Gastroesophageal sphincter (tissue), 4 donors: ENCODE measurements around the gene FMN2. TPM values are rescaled to one million over a fixed set of nuclear protein-coding genes. Genes with fewer than 3 reads are reported as not detected.
A peak's percentile ranks its signal among the peaks of the same experiment; 100 is the strongest.

Experiments used
- ATAC-seq: fragments of 150-250 bp; one replicate; pipeline ENCODE4 v1.9.1; 2016; ENCODE audit warnings: mild to moderate bottlenecking, moderate library complexity
- H3K27ac ChIP-seq, 4 donors: fragments of 200-600 bp; sonication (generic) in 3 of 4; 1 replicate in 3 of 4; 2 replicates in 1 of 4; pipeline ENCODE4 v1.5.1; 2016 to 2019
- H3K27me3 ChIP-seq: fragments of 200-600 bp; sonication (generic); one replicate; pipeline ENCODE4 v1.5.1; 2019
- H3K36me3 ChIP-seq, 2 donors: fragments of 200-600 bp; sonication (generic); one replicate each; pipeline ENCODE4 v1.5.1; 2019; ENCODE audit warnings: control low read depth in 1 of 2
- H3K4me1 ChIP-seq, 3 donors: fragments of 200-600 bp; sonication (generic); 1 replicate in 2 of 3; 2 replicates in 1 of 3; pipeline ENCODE4 v1.5.1; 2016 to 2019; ENCODE audit warnings: control low read depth in 2 of 3
- H3K4me3 ChIP-seq, 2 donors: fragments of 200-600 bp; sonication (generic); one replicate each; pipeline ENCODE4 v1.5.1; 2019; ENCODE audit warnings: mild to moderate bottlenecking in 1 of 2, moderate library complexity in 1 of 2
- H3K9me3 ChIP-seq, 3 donors: fragments of 200-600 bp; sonication (generic); one replicate each; pipeline ENCODE4 v1.5.1; 2017 to 2019; ENCODE audit warnings: control low read depth in 2 of 3
- EP300 ChIP-seq: sonication (generic); formaldehyde crosslinking; IDR thresholded peaks from one replicate; pipeline ENCODE4 v1.6.1; 2017; ENCODE audit warnings: antibody characterized with exemption, mild to moderate bottlenecking
- POLR2A ChIP-seq, 2 donors: fragments of 450-650 bp; IDR thresholded peaks; one replicate each; pipeline ENCODE4 v1.6.1; 2017; ENCODE audit warnings: antibody characterized with exemption in 2 of 2, mild to moderate bottlenecking in 2 of 2, moderate library complexity in 1 of 2
- POLR2AphosphoS5 ChIP-seq: sonication (generic); formaldehyde crosslinking; IDR thresholded peaks from one replicate; pipeline ENCODE4 v1.6.1; 2017; ENCODE audit warnings: antibody characterized with exemption
- WGBS, 2 donors: methylation state at CpG; one replicate each; pipeline ENCODE4 v1.1.5; 2018; ENCODE audit warnings: low coverage in 1 of 2; 5-methylcytosine and 5-hydroxymethylcytosine counted together
- total RNA-seq, 4 donors: library from RNA; depleted of rRNA; stranded (reverse); fragments of >200 nt; gene quantifications; one replicate each; pipeline ENCODE4 v1.1.0, GENCODE V29; 2016
- TF ChIP-seq, protein P1 (sequence below), 4 experiments: fragments of 200-600 bp in 2 of 4; fragments of 450-650 bp in 2 of 4; sonication (generic) in 1 of 4; IDR thresholded peaks; one replicate each; pipeline ENCODE4 v1.5.1; 2017 to 2019; ENCODE audit warnings: antibody characterized with exemption in 4 of 4, mild to moderate bottlenecking in 2 of 4, moderate library complexity in 2 of 4

Gene FMN2
- total RNA-seq, 4 donors from 2014 or later: 0.27 to 8.6 (median 2.7) TPM

GRCh38 chr1:240094041-240094722 is 2.5 kb downstream of the FMN2 start:
- peaks cover 0 to 29% (median 18%) of the 10 kb centered on the region in 3 donors for H3K4me1 ChIP-seq
- H3K9me3 ChIP-seq: no peaks in the 10 kb centered on the region
- H3K27ac ChIP-seq: no peak overlapping the region
- H3K27me3 ChIP-seq: peaks cover 60% of the 10 kb centered on the region
- H3K36me3 ChIP-seq: no peaks in the 10 kb centered on the region
- TF ChIP-seq POLR2A (IDR thresholded peaks at IDR 0.05) (no peak), EP300 (no peak), POLR2AphosphoS5 (no peak)
- TF ChIP-seq, protein P1, sequence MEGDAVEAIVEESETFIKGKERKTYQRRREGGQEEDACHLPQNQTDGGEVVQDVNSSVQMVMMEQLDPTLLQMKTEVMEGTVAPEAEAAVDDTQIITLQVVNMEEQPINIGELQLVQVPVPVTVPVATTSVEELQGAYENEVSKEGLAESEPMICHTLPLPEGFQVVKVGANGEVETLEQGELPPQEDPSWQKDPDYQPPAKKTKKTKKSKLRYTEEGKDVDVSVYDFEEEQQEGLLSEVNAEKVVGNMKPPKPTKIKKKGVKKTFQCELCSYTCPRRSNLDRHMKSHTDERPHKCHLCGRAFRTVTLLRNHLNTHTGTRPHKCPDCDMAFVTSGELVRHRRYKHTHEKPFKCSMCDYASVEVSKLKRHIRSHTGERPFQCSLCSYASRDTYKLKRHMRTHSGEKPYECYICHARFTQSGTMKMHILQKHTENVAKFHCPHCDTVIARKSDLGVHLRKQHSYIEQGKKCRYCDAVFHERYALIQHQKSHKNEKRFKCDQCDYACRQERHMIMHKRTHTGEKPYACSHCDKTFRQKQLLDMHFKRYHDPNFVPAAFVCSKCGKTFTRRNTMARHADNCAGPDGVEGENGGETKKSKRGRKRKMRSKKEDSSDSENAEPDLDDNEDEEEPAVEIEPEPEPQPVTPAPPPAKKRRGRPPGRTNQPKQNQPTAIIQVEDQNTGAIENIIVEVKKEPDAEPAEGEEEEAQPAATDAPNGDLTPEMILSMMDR (IDR thresholded peaks at IDR 0.05): no peak
- ATAC-seq: no peak
- H3K4me3 ChIP-seq: peak overlapping the region in 1 of 2 donors; percentile 58
- WGBS, 2 donors: 83 to 87% methylated on average over 13 to 14 of the region's 14 CpGs

GRCh38 chr1:240096974-240097373 is 5.3 kb downstream of the FMN2 start:
- no peak for ATAC-seq
- H3K4me1 ChIP-seq: peaks cover 0 to 21% (median 14%) of the 10 kb centered on the region in 3 donors
- TF ChIP-seq POLR2A (IDR thresholded peaks at IDR 0.05): no peak
- no peak for TF ChIP-seq POLR2AphosphoS5
- no peak for TF ChIP-seq EP300
- TF ChIP-seq, protein P1 (IDR thresholded peaks at IDR 0.05): no peak

GRCh38 chr1:240098534-240098933 is 6.9 kb downstream of the FMN2 start:
- no peak for ATAC-seq
- H3K27ac ChIP-seq: no peak overlapping the region

More at GRCh38 chr1:240096974-240097373, 5.3 kb downstream of the FMN2 start:
- 76 to 78% methylated on average over 4 of the region's 4 CpGs for WGBS, 2 donors
- no peak overlapping the region for H3K27ac ChIP-seq
- H3K36me3 ChIP-seq: no peaks in the 10 kb centered on the region
- no peak overlapping the region for H3K4me3 ChIP-seq
- H3K9me3 ChIP-seq: no peaks in the 10 kb centered on the region
- peaks cover 36% of the 10 kb centered on the region for H3K27me3 ChIP-seq

GRCh38 chr1:240099329-240099728 is 7.6 kb downstream of the FMN2 start:
- no peak for ATAC-seq
- TF ChIP-seq, protein P1 (IDR thresholded peaks at IDR 0.05): no peak
- TF ChIP-seq EP300 (no peak), POLR2A (IDR thresholded peaks at IDR 0.05) (no peak), POLR2AphosphoS5 (no peak)
- Histone ChIP-seq H3K36me3 (no peaks in the 10 kb centered on the region), H3K27me3 (peaks cover 13% of the 10 kb centered on the region), H3K4me1 (no peaks in the 10 kb centered on the region), H3K27ac (no peak overlapping the region), H3K4me3 (no peak overlapping the region), H3K9me3 (no peaks in the 10 kb centered on the region)
- 58 to 59% methylated on average over 5 of the region's 5 CpGs for WGBS, 2 donors

More at GRCh38 chr1:240098534-240098933, 6.9 kb downstream of the FMN2 start:
- Histone ChIP-seq H3K4me3 (no peak overlapping the region), H3K9me3 (no peaks in the 10 kb centered on the region), H3K36me3 (no peaks in the 10 kb centered on the region), H3K4me1 (peaks cover 0 to 5% (median 2%) of the 10 kb centered on the region in 3 donors), H3K27me3 (peaks cover 21% of the 10 kb centered on the region)
- TF ChIP-seq POLR2A (IDR thresholded peaks at IDR 0.05) (no peak), POLR2AphosphoS5 (no peak), EP300 (no peak)
- TF ChIP-seq, protein P1 (IDR thresholded peaks at IDR 0.05): no peak
- WGBS, 2 donors: 85 to 94% methylated on average over 4 to 6 of the region's 6 CpGs

GRCh38 chr1:240099748-240100147 is 8.1 kb downstream of the FMN2 start:
- TF ChIP-seq EP300 (no peak), POLR2AphosphoS5 (no peak)
- Histone ChIP-seq H3K27ac (no peak overlapping the region), H3K36me3 (no peaks in the 10 kb centered on the region), H3K4me1 (no peaks in the 10 kb centered on the region), H3K4me3 (no peak overlapping the region), H3K27me3 (peaks cover 9% of the 10 kb centered on the region), H3K9me3 (no peaks in the 10 kb centered on the region)
- WGBS, 2 donors: 18% methylated on average over 3 of the region's 3 CpGs; no CpG with 5 or more reads in 1 of the 2 donors
- ATAC-seq: no peak
